Activated T-cell treated with anti-CD3 and anti-CD28 coated beads for 1 hour (primary cell): Measurements from ENCODE around the gene HBEGF.

Experiments used
- DNase-seq: peaks from one replicate; pipeline ENCODE4 v3.0.0-alpha.2; 2020; ENCODE audit warnings: low read depth

Gene HBEGF, protein sequence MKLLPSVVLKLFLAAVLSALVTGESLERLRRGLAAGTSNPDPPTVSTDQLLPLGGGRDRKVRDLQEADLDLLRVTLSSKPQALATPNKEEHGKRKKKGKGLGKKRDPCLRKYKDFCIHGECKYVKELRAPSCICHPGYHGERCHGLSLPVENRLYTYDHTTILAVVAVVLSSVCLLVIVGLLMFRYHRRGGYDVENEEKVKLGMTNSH

DNA sequence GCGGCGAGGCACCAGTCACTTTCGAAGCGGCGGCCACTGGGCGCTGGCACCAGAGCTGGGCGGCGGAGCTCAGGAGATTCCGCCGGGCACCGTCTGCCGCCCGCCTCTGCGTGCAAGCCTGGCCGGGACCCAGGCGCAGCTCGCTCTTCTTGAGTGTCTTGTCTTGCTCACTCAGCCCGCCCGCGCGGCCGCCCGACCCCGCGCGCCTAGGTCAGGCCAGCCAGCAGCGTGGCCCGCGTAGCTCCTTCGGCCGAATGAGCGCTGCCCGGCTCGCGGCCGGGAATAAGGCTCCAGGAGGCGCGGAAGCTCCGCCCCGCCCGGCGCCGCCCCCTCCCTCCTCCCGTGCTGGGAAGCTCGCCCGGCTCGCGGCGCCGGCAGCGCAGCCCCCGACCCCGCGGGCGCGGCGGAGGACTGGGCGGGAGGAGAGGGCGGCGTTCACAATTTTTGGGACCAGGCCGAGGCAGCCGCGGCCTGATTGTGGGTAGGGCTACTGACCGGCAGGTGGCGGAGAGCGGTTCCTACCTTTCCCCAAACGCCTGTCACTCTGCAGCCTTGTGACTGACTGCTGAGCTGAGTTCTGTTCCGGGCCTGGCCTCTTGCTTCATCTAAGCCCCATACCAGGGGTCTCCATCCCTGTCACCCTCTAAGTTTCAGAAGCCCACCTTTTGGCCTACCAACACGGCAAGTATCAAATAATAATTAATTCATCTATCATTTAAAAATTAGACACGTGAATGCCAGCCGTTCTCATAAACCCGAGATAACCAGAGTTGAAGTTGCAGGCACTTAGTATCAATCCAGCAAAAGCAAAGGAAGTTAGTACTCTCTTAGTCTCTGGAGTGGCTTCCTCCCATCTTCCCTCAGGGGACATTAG lies at the start of gene HBEGF:
TSS of gene HBEGF (minus strand) at position 256 of the 874 bp plus-strand sequence. CDS start 275 bp downstream, outside the sequence.
- peak; percentile 30 for DNase-seq

DNA sequence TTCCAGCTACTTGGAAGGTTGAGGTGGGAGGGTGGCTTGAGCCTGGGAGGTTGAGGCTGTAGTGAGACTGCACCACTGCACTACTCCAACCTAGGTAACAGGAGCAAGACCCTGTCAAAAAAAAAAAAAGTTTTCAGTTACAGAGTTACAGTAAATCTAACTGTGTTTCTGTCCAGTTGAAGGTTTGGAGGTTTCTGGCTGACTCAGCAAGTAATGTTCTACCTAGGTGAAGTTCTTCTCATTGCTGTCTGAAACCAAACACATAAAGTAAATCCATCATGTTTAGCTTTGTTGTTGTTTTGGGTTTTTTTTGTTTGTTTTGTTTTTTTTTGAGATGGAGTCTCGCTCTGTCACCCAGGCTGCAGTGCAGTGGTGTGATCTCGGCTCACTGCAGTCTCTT lies 47.3 kb upstream of the HBEGF start:
- DNase-seq, result no peak

- DNase-seq, result no peak
Measured at GRCh38 chr5:140391732-140392131, 45.3 kb upstream of the HBEGF start.

DNA sequence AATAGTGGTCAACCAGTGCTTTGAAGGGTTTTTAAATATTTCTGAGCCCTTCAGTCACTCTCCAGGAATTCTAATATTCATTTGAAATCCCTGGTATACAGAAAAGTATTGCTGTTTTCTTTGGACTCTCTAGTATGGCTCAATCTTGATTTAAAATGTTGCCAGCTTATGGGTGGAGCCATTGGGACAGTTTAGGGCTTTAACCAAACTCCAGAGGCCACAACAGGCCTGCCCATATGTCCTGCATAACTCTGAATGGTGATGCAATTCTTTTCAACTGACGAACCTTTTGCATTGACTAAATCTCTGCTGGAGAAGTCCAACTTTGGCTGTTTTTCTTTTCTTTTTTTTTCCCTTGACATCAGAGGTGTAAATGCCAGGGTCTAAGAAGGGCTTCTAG lies 44.9 kb upstream of the HBEGF start:
- no peak for DNase-seq

DNA sequence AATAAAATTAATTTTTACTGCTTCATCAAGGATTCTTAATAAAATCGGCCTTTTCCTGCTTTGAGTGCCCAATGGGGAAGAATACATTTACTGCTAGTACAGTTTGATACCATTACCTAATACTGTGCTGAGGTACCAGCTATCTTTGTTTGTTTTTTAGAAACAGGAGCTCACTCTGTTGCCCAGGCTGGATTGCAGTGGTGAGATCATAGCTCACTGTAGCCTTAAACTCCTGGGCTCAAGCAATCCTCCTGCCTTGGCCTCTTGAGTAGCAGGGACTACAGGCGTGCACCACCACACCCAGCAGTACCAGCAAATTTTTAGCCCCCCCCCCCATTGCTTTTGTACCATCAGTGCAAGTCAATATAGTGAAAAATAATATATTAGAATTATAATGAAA lies 41.6 kb upstream of the HBEGF start:
- no peak for DNase-seq

- DNase-seq, result no peak
Measured at GRCh38 chr5:140383300-140383699, 36.9 kb upstream of the HBEGF start.

GRCh38 chr5:140382866-140383265 lies 36.5 kb upstream of the HBEGF start:
- no peak for DNase-seq

DNA sequence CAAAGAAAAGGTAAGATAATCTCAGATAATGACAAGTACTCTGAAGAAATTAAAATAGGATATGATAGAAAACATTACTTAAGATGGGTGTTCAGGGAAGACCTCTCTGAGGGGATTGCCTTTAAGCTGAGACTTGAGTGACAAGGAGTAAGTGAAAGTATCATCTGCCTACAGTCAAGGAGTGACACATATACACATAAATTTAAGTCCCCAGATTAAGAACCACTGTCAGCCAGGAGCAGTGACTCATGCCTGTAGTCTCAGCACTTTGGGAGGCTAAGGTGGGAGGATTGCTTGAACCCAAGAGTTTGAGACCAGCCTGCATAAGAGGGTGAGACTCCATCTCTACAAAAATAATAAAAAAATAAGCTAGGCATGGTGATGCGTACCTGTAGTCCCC lies 35.6 kb upstream of the HBEGF start:
- no peak for DNase-seq

DNA sequence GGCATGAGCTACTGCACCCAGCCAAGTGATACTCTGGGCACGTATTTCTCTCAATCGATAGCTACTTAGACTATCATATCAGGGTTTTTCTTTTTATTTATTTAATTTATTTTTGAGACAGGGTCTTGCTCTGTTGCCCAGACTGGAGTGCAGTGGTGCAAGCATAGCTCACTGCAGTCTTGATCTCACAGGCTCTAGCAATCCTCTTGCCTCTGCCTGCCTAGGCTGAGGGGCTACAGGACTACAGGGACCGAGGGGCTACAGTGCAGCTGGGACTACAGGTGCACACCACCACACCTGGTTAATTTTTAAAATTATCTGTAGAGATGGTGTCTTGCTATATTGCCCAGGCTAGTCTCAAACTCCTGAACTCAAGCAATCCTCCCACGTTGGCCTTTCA lies 34.9 kb upstream of the HBEGF start:
- DNase-seq, result no peak

- DNase-seq, result peak; percentile 30
Measured at GRCh38 chr5:140372971-140373487, 26.6 kb upstream of the HBEGF start.

DNA sequence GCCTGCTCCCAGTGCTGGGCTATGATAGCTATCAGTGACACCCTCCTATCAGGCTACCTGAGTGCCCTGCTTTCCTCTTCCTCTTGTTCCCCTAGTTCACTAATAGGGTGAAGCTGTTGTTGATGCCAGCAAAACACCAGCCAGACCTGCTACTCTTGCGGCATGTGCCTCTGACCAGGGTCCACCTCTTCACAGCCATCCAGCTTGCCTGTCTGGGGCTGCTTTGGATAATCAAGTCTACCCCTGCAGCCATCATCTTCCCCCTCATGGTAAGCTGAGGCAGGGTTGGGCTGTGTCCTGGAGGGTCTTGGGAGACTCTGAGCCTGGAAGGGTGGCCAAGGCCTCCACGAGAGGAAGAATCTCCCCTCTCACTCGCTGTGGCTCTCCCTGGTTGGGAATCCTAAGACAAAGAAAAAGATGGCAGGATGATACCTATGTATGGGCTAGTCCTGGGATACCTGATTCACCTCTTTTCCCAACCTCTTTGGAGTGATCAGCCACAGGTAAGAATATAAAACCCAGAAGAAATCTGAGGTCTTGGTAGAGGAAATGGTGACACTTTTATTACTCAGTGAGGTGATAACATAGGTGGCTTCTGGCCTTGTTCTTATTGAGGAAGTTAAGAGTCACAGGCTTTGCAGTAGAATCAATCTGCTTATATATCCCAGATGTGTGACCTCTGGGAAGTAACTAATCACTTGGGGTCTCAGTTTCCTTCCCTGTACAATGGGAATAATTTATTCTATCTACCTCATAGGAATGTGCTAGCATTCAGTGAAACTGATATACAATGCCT lies 25.2 kb upstream of the HBEGF start:
- no peak for DNase-seq

- DNase-seq, result no peak
Measured at GRCh38 chr5:140367256-140368013, 21.0 kb upstream of the HBEGF start.

GRCh38 chr5:140366589-140367255 lies 20.3 kb upstream of the HBEGF start:
- no peak for DNase-seq

DNA sequence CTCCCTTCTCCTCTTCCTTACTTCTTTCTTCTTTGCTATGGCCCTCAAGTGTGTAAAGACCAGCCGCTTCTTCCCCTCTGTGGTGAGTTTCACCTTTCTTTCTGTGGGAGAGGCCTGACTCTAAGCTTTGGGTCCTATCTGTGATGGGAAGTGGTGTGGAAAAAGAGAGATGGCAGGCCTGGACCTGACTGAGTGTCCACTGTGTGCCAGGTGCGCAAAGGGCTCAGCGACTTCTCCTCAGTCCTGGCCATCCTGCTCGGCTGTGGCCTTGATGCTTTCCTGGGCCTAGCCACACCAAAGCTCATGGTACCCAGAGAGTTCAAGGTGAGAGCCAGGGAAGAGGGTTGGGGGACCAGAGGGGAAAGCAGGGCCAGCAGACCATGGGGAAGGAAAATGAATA lies 19.5 kb upstream of the HBEGF start:
- no peak for DNase-seq

DNA sequence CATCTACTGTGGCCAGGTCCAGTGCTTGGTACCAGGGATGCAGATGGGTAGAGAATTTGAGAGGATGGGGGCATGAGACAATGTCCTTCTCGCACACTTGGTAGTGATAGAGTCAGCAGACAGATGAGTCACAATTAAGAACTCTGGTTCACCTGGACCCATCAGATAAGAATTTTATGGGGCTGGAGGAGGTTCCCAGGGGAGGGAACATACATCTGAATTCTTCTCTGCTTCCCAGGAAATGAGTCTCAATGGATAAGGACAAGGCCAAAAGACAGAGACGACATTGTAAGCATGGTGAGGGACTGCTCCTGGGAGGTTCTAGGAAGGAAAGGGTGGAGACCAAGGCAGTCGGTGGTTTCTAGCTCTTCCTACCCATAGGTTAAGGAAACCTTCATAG lies 18.9 kb upstream of the HBEGF start:
- DNase-seq, result no peak

DNA sequence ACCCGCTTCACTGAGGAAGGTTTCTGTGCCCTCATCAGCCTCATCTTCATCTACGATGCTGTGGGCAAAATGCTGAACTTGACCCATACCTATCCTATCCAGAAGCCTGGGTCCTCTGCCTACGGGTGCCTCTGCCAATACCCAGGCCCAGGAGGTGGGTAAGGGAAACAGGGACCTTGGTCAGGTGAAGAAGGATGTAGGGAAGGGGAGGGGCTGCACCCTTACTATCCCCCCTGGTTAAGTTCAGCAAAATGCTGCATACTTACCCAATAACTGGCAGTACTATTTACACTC lies 18.0 kb upstream of the HBEGF start:
- no peak for DNase-seq

DNA sequence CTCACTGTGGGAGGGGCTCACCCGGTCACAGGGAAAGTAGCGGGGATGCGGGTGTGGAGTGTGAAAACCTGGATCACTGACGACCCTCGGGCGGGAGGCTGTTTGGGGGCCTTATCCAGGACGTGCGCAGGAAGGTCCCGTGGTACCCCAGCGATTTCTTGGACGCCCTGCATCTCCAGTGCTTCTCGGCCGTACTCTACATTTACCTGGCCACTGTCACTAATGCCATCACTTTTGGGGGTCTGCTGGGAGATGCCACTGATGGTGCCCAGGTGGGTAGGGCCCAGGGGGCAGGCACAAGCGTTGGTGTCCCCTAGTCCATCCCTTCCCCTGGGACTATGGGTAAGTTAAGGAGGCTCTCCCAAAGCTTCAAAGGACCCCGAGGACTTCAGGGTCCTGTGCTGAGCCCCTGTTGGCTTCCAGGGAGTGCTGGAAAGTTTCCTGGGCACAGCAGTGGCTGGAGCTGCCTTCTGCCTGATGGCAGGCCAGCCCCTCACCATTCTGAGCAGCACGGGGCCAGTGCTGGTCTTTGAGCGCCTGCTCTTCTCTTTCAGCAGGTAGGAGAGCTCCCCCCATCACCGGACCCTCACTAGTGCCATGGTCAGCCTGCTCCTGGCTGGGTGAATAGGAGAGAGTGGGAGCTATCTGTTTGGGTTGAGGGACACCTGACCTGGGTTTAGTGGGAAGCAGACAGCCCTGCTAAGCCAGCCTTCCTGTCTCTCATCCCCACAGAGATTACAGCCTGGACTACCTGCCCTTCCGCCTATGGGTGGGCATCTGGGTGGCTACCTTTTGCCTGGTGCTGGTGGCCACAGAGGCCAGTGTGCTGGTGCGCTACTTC lies 17.4 kb upstream of the HBEGF start:
- DNase-seq, result no peak

- peak; percentile 81 for DNase-seq
Measured at GRCh38 chr5:140362875-140363630, 16.6 kb upstream of the HBEGF start.

- no peak for DNase-seq
Measured at GRCh38 chr5:140362311-140362710, 15.9 kb upstream of the HBEGF start.

DNA sequence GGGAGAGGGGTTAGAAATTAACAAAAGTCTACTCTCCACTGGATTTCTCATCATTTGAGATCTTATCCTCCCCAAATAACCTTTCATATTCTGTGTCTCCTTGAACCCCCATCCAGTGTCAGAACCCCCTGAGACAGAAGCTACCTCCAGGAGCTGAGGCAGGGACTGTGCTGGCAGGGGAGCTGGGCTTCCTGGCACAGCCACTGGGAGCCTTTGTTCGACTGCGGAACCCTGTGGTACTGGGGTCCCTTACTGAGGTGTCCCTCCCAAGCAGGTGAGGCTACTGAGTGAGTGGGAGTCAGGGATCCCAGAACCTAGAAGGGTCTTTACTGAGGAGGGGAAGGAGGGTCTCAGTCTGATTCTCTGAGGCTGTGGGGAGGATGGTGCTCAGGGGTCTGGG lies 15.5 kb upstream of the HBEGF start:
- DNase-seq, result no peak
